Gastrocnemius medialis (tissue), 4 donors: Measurements from ENCODE around the gene CFDP1. TPM values are rescaled to one million over a fixed set of nuclear protein-coding genes. Genes with fewer than 3 reads are reported as not detected.

ENCODE experiments used
- ATAC-seq, 2 donors: fragments of 150-250 bp; one replicate each; pipeline ENCODE4 v1.9.1; 2016
- DNase-seq, 2 donors: peaks; one replicate each; pipeline ENCODE4 v3.0.0-alpha.2; 2019
- H3K27ac ChIP-seq, 4 donors: fragments of 200-600 bp; sonication (generic); 1 replicate in 1 of 4; 2 replicates in 3 of 4; pipeline ENCODE4 v1.5.1; 2016 to 2018; ENCODE audit warnings: mild to moderate bottlenecking in 2 of 4, moderate library complexity in 1 of 4
- H3K27me3 ChIP-seq, 3 donors: fragments of 200-600 bp; sonication (generic) in 2 of 3; 1 replicate in 1 of 3; 2 replicates in 2 of 3; pipeline versions ENCODE4 v1.5.1 to v1.6.0; 2016 to 2019; ENCODE audit warnings: mild to moderate bottlenecking in 1 of 3, moderate library complexity in 1 of 3
- H3K36me3 ChIP-seq, 2 donors: fragments of 200-600 bp; sonication (generic) in 1 of 2; one replicate each; pipeline ENCODE4 v1.5.1; 2017 to 2018
- H3K4me1 ChIP-seq, 2 donors: fragments of 200-600 bp; sonication (generic) in 1 of 2; one replicate each; pipeline ENCODE4 v1.5.1; 2016 to 2017; ENCODE audit warnings: mild to moderate bottlenecking in 2 of 2
- H3K4me3 ChIP-seq, 4 donors: fragments of 200-600 bp; sonication (generic) in 3 of 4; 1 replicate in 1 of 4; 2 replicates in 3 of 4; pipeline ENCODE4 v1.5.1; 2016 to 2019; ENCODE audit warnings: mild to moderate bottlenecking in 2 of 4
- H3K9me3 ChIP-seq, 3 donors: fragments of 200-600 bp; sonication (generic) in 2 of 3; 1 replicate in 1 of 3; 2 replicates in 2 of 3; pipeline ENCODE4 v1.5.1; 2016 to 2019
- POLR2A ChIP-seq, 2 donors: fragments of 450-650 bp; IDR thresholded peaks; one replicate each; pipeline ENCODE4 v1.6.1; 2017; ENCODE audit warnings: antibody characterized with exemption in 2 of 2, mild to moderate bottlenecking in 2 of 2, moderate library complexity in 2 of 2
- in situ Hi-C, 4 donors: fragments of 200-750 bp; cut with MboI; loops; one replicate each; pipeline versions ENCODE4 v1.15.0 to v1.8.0; 2017; ENCODE audit warnings: low sequenced_read_pairs in 4 of 4
- intact Hi-C: fragments of 100-400 bp; cut with DNase I; formaldehyde crosslinking; loops from one replicate; pipeline ENCODE4 v1.15.1; 2023; ENCODE audit warnings: low total_unique reads
- total RNA-seq, 4 donors: library from RNA; depleted of rRNA; stranded (reverse); fragments of >200 nt; gene quantifications; one replicate each; pipeline versions ENCODE4 v1.1.0 to v1.2.3, GENCODE V29; 2016
- TF ChIP-seq, protein P1 (sequence below), 5 experiments: fragments of 450-650 bp in 3 of 5; fragments of 200-600 bp in 2 of 5; sonication (generic) in 2 of 5; IDR thresholded peaks in 4 of 5; conservative IDR thresholded peaks in 1 of 5; 1 replicate in 4 of 5; 2 replicates in 1 of 5; pipeline ENCODE4 v1.5.1; 2016 to 2019; ENCODE audit warnings: antibody characterized with exemption in 5 of 5, mild to moderate bottlenecking in 3 of 5, moderate library complexity in 3 of 5

The CFDP1 gene
- total RNA-seq, 4 donors from 2014 or later = 20.4 to 28.6 (median 24.2) TPM

DNA sequence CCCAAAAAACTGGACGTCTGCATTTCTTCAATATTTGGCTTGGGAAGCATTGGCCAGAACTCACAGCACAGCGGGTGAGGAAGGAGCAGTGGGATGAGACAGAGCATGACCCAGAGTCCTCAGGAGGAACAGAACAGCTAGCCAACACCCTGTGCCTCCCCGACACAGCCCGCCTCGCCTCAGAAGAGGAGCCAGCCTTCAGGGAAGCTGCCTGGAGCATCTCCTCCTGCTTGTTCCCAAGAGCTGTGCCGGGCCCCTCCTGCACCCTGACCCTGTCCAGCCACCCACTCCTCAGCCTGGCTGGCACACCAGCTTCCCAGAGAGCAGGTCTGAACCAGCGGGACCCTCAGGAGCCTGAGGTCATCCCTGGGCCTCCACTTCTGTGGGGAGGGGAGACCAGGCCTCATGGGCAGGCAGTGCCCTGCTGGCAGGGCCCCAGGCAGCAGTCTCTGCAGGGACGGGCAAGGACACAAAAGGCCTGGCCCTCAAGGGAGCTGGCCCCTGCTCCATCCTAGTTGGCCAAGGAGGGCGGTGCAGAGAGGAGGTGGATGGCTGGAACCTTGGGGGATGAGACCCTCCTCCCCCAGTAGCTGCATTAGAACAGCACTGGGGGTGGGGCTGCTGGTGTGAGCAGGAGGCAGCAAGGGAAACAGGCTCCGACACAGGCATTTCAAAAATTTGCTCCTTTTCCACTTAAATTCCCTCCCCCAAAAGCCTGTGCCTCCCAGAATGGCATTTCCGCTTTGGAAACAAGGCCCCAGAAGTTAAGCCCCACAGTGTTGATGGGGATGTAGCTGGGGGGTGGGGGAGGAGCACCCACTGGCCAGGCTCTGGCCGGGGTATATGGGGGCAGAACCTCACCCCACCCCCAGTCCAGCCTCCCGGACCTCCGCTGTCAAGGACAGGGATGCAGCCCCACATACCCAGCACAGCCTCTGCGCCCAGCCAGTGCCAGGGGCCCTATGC lies 180.1 kb downstream of the CFDP1 start:
- TF ChIP-seq, protein P1, sequence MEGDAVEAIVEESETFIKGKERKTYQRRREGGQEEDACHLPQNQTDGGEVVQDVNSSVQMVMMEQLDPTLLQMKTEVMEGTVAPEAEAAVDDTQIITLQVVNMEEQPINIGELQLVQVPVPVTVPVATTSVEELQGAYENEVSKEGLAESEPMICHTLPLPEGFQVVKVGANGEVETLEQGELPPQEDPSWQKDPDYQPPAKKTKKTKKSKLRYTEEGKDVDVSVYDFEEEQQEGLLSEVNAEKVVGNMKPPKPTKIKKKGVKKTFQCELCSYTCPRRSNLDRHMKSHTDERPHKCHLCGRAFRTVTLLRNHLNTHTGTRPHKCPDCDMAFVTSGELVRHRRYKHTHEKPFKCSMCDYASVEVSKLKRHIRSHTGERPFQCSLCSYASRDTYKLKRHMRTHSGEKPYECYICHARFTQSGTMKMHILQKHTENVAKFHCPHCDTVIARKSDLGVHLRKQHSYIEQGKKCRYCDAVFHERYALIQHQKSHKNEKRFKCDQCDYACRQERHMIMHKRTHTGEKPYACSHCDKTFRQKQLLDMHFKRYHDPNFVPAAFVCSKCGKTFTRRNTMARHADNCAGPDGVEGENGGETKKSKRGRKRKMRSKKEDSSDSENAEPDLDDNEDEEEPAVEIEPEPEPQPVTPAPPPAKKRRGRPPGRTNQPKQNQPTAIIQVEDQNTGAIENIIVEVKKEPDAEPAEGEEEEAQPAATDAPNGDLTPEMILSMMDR (IDR thresholded peaks at IDR 0.05 in 4 of 5, conservative IDR thresholded peaks at IDR 0.05 in 1 of 5) = no peak
- TF ChIP-seq POLR2A (IDR thresholded peaks at IDR 0.05) = no peak
- Histone ChIP-seq H3K36me3 (no peaks in the 10 kb centered on the region), H3K4me3 (no peak overlapping the region), H3K9me3 (no peaks in the 10 kb centered on the region), H3K27ac (peak overlapping the region; percentile 97 to 99 (median 98)), H3K27me3 (no peaks in the 10 kb centered on the region), H3K4me1 (peaks cover 87 to 90% of the 10 kb centered on the region in 2 donors)
- intact Hi-C loops = no loop called here
- in situ Hi-C loops = no loop called here
- peak in 1 of 2 donors; percentile 36 for DNase-seq
- ATAC-seq = no peak

DNA sequence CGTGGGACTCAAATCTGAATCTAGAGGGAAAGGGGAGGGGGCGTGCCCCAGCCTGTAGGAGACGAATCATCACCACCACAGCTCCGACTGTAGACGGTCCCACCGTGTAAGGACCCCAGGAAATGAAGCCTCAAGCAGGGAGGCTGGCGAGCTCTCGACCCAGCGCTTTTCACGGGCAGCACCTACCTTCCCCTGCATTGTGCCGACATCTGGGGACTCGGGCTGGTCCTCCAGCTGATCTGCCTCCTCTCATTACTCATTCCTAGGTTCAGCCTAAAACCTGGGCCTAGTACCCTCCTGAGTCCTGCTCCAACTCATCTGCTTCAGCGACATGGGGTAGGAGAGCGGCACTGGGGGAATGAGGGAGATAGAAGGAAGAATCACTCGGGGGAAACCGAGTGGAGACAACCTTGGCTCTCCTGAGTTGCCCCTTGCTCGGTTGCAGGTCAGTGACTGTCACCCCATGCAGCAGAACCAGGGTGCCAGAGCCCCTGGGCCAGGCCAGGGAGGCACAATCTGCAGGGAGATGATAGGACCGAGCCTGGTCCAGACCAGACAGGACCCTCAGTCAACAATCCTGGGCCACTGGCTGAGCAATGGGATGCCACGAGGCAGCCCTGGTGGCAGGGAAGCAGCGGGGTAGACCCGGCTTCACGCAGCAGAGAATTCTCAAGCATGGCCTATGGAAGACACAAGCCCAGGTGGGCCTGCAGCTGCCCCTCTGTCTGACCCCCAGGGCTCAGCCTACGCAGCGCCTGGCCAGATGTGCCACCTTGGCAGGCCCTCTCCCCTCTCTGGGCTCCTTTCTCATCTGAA lies 181.0 kb downstream of the CFDP1 start:
- Histone ChIP-seq H3K36me3 (no peaks in the 10 kb centered on the region), H3K27me3 (no peaks in the 10 kb centered on the region), H3K4me3 (peak overlapping the region; percentile 40 to 75 (median 50)), H3K27ac (peak overlapping the region; percentile 97 to 99 (median 98)), H3K4me1 (peaks cover 87 to 90% of the 10 kb centered on the region in 2 donors), H3K9me3 (no peaks in the 10 kb centered on the region)
- intact Hi-C loops = no loop called here
- ATAC-seq (no peak), DNase-seq (peak in 1 of 2 donors; percentile 17)
- TF ChIP-seq POLR2A (IDR thresholded peaks at IDR 0.05) = no peak
- TF ChIP-seq, protein P1 (IDR thresholded peaks at IDR 0.05 in 4 of 5, conservative IDR thresholded peaks at IDR 0.05 in 1 of 5) = no peak
- in situ Hi-C loops = no loop called here

- peak; percentile 81 to 85 for DNase-seq
- Histone ChIP-seq H3K9me3 (no peaks in the 10 kb centered on the region), H3K4me1 (peaks cover 87 to 90% of the 10 kb centered on the region in 2 donors), H3K27ac (peak within 1 kb of the TSS; percentile 97 to 99 (median 98)), H3K4me3 (peak within 1 kb of the TSS; percentile 75 to 91 (median 88)), H3K36me3 (no peaks in the 10 kb centered on the region), H3K27me3 (no peaks in the 10 kb centered on the region)
- intact Hi-C loops (no loop called here), in situ Hi-C loops (no loop called here)
- TF ChIP-seq, protein P1 (IDR thresholded peaks at IDR 0.05 in 4 of 5, conservative IDR thresholded peaks at IDR 0.05 in 1 of 5) = peak in 2 of 5 experiments; percentile 11 to 22
- peak; percentile 91 to 94 for TF ChIP-seq POLR2A (IDR thresholded peaks at IDR 0.05)
- peak; percentile 41 to 50 for ATAC-seq
These were observed 181.8 kb downstream of the CFDP1 start, which contains the start of gene BCAR1 for GRCh38 chr16:75251280-75252048. Gene BCAR1, minus strand, starts transcription at chr16:75251624. Its CDS starts 142 bp downstream, at chr16:75251482.

- no peaks in the 10 kb centered on the region for H3K36me3 ChIP-seq
- no peak for TF ChIP-seq POLR2A (IDR thresholded peaks at IDR 0.05)
- TF ChIP-seq, protein P1 (IDR thresholded peaks at IDR 0.05 in 4 of 5, conservative IDR thresholded peaks at IDR 0.05 in 1 of 5) = no peak
- ATAC-seq (peak; percentile 7 to 8), DNase-seq (peak in 1 of 2 donors; percentile 48)
- peak overlapping the region; percentile 97 to 99 (median 98) for H3K27ac ChIP-seq
- intact Hi-C loops (no loop called here), in situ Hi-C loops (no loop called here)
- no peaks in the 10 kb centered on the region for H3K27me3 ChIP-seq
- peak overlapping the region; percentile 75 to 91 (median 88) for H3K4me3 ChIP-seq
- peaks cover 87 to 90% of the 10 kb centered on the region in 2 donors for H3K4me1 ChIP-seq
- H3K9me3 ChIP-seq = no peaks in the 10 kb centered on the region
These were observed 182.5 kb downstream of the CFDP1 start for GRCh38 chr16:75250809-75251279.
